Fibroblast of skin of right biceps (primary cell): Measurements from ENCODE around the gene GART.
"Not testable (repeated sequence)": the region's sequence is repeated elsewhere in the genome, so short reads cannot be mapped to it uniquely, and the experiment has no call there.

Experiments
- DNase-seq: peaks from one replicate; pipeline ENCODE4 v3.0.0-alpha.2; 2013

GART gene

GRCh38 chr21:33541756-33542639 is at the start of gene GART:
GART (minus strand) TSS chr21:33542117; CDS start chr21:33539315, 2,802 bp downstream.
- DNase-seq = peak; percentile 82

DNA sequence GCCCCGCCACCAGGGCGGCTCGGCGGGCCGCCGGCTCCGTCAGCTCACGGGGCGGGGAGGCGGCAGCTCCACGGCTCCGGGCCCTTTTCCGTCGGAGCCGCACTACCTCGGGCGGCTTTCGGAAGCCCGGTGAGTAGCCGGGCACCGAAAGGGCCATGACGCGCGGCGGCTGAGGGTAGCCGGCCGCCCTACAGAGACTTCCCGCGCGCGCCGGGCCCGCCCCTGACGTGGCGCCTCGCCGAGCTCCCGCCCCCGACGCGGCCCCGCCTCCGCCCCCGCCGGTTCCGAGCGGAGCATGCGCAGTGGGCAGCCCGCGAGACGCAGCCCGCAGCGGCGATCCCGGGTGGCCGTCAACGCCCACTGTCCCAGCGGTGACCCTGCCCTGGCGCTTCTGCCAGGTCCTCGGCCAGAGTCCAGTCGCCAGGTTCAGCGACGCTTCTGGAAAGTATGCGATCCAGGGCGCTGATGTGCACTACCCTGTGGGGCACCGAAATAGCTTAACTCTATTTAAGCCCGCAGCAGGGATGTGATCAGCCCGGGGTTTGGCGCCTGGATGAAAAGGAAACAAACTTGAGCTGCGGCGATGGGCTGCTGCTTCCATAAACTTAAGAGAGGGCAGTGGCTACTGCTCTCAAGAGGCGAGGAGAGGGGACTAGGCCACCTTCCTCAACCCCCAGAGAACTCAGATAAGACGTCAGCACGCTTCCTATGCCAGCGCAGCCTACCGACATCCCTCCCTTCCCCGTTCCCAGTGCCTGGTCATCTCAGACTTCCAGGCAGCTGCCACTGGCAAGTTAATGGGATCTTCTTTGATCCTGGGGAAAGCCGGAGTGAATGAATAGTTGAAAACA is 46.8 kb upstream of the GART start, which contains the start of gene DONSON:
Gene DONSON, minus strand, starts transcription at position 200 of the 851 bp plus-strand sequence. Its CDS starts 43 bp downstream, at position 157.
- DNase-seq = peak; percentile 83

DNA sequence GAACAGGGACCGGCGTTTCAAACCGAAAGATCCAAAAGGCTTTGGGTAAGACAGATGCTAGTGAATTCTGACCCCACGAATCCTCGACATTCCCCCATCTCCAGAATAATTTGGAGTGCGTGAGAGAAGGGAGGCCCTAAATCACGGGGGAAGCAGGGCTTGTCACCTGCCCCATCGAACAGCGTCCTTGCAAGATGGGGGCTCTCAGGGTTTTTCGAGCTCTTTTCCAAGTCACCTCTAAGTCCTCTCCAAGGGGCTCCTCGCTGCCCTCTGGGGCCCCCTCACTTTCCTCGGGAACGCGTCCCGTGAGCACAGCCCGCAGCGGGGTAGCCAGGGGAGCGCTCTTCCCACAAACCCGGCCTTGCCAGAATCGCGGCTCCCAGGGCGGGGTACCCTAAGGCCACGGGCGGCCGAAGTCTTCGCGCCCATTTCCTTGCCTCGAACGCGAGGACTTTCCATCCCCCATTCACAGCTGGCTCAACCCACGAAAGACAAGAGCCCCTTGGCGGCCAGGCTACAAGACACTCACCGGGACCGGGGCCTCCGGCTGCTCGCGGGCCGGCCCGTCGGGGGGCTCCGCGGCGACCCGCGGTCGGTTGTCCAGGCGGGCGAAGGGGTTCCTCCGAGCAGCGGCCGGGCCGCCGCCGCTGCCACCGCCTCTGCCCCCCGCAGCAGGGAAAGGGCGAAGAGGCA is 46.0 kb upstream of the GART start:
- DNase-seq = peak; percentile 38

DNA sequence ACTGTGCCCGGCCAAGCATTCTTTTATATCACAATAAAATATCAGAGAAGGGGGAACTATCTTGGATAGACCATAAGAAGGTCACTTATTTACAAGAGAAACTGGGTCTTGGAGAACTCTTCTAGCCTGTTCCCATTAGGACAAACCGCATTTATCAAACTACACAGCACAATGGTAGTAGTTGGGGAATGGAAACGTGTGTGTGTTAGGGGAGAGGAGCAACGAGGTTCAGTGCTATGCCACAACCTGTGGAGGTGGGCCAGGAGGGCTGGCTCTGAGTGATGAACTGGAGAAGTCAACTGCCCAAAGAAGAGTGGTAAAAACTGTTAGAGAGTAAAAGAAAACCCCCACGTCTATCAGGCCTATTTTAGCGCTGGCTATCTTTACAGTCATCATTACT is 45.0 kb upstream of the GART start:
- DNase-seq = no peak

DNA sequence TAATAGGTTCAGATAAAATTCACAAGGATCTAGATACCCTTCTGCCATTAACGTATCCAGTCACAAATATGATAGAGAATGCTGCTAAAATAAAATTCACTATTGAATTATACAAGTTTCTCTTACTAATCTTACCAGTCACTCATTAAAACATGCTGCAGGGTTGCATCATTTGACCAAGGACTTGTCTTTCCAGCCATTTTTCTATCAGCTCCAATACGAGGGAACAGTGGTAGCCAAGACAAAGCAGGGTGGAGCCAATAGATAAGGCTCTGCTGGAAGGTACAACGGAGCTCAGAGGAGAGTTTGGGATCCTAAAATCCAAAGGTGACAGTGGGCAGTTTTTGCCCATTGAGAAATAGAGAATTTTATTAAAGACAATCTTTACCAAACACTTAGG is 42.5 kb upstream of the GART start:
- DNase-seq = no peak

- peak; percentile 14 for DNase-seq
These were observed 37.1 kb upstream of the GART start for GRCh38 chr21:33578959-33579542.

DNA sequence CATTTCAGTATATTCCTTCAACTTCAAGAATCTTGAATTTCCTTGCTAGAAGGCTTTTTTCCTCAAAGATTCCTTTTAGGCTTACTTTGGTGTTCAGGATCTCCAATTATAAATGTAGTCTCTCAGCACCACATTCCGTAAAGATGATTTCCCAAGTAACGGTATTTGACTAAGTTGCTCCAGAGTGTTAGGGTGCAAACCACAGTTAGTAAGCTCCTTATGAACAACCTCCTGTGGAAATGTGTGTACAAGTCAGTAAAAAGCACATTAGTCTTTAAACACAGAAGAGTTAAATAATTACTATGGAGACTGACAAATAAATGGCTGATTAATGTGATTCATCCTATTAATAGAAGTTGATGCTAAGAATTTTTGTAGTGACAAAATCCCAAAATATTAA is 36.3 kb upstream of the GART start:
- peak; percentile 65 for DNase-seq

- not testable (repeated sequence) for DNase-seq
These were observed 34.8 kb upstream of the GART start for GRCh38 chr21:33576741-33577141.

DNA sequence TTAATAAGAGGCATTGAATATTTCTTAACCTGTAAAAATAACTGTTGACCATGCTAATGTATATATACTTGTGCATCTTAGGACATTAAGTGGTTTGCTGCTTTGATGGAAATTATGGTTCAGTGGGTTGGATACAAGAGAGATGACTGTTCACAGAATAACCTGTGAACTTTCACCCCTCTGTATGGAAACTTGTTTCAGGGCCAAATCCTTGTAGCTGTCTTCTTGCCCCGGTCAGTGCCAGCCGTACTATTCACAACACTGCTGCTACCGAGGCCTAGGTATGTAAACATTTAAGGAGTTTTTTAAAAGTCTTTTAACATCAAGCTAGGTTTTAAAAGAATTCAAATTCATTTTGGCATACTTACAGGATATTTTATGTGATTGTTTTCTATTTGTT is 30.4 kb upstream of the GART start:
- no peak for DNase-seq

DNA sequence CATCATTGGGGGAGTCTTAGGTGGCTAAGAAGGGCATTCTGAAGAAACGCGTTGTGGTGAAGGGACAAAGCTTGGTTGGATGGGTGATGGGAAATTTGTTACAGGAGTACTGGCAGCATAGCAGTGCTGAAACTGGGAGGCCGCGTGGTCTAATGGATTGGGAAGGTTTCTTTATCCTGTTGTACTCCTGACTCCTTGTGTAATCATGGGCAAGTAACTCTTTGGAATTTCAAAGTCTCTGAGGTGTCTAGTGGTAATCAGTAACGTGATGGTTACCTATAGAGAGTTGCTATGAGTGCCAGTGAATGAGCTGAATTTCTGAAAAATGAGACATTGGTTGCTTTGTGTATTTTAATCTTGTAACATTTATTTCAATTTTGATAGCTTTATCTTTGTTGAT is 28.1 kb upstream of the GART start:
- no peak for DNase-seq

- DNase-seq = no peak
These were observed 26.5 kb upstream of the GART start for GRCh38 chr21:33568448-33568847.

DNA sequence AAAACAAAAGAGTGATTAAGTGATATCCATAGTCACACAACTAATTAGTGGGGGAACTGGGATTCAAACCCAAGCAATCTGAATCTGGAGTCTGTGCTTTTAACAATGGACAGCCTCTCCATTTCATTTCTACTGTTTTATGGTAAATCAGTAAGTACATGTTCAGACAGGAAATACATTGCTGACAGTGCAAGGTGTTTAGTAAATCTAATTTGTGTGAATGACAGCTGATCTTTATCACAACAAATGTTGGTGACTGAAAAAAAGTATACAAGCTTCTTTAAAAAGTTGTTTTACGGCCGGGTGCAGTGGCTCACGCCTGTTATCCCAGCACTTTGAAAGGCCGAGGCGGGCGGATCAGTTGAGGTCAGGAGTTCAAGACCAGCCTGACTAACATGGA is 26.0 kb upstream of the GART start:
- no peak for DNase-seq

DNA sequence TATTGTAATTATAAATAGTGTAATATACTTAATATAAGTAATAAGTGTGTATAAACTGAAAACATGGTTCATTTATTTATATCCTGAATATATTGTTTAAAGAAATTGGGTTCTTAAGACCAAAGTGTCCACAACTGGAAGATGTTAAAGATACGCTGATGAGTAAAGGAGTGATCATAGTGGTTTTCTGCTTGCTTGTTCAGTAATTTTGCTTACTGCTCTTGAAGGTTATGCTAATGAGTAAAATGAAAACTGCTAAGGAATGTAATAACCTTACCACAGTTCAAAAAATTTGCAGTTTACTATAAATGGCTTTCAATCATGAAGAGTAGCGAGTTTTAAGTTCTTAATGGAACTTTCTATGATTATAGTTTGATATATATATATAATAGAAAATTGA is 24.6 kb upstream of the GART start:
- peak; percentile 9 for DNase-seq

GRCh38 chr21:33562389-33562788 is 20.5 kb upstream of the GART start:
- no peak for DNase-seq

- DNase-seq = no peak
These were observed 19.5 kb upstream of the GART start for GRCh38 chr21:33561373-33561772.

DNA sequence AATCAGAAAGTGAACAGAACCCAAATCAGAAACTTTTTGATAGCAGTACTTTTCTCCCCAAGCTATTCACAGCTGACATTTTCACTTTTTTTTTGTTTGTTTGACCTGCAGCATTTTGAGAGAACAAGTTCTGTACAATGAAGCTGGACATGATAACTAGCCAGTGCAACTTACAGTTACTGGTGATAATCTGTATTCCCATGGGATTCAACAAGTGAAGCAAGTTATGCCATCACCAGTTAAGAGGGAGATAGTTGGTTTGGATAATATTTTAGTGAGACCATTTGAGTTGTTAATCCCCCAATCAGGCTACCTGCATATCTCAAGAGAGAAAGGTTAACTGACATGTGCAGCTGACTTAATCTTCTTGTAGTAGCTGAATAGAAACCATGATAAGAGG is 19.0 kb upstream of the GART start:
- no peak for DNase-seq

DNA sequence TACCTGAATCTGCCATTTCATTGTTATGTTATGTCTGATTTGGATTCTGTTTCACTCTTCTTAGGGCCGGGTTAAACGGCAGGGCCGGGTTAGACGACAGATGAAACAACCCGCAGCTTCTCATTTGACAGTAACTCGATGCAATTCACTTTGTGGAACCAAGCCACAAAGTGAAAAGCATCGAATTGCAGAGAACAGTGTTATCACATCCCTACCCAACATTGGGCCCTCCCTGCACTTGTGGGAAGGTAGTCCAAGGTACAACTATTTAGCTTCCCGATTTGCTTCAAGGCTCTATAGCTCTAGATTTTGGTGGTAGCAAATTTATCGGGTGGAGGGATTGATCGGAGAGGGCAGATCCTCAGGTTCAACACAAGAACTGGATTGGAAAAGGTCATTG is 17.9 kb upstream of the GART start:
- DNase-seq = no peak

DNA sequence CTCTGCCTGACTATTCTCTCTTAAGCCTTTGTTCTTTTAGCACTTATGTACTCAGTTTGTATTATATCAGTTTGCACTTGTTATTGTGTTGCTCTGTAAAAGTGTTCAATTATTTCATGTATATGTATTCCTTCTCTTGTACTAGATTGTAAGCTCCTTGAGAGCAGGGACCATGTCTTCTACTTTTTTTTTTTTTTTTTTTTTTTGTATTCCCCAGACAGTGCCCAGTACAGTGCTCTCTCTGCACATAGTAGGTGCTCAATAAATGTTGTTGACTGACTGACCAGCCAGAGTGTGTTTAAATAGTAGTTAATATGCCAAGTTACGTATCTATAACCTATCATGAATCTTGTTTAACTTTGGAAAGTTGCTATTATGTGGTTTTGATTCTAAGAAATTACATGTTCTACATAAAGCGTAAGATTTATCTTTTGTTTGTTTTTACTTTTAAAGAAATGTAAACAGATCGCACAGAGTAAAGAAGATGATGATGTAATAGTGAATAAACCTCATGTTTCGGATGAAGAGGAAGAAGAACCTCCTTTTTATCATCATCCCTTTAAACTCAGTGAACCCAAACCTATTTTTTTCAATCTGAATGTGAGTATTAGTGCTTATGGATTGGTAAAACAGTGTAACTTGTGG is 17.0 kb upstream of the GART start:
- DNase-seq = no peak

DNA sequence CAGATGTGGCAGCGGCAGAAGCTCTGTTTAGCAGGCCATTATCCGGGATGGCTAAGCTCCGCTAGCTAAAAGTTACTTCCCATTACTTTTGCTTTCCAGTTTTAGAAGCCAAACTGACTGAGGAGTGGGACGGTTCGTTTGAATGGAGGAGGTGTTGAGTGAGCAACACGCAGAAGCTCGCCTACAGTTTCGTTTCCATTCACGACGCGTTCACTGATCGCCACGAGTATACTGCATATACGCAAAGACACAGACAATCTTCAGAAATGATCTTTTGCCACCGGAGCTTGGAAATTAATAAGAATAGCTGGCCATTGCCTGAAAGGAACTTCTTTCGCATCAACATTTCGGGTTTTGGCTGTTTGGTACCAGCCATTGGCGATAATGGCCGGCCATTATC is 15.5 kb upstream of the GART start:
- no peak for DNase-seq

- DNase-seq = no peak
These were observed 13.0 kb upstream of the GART start for GRCh38 chr21:33554982-33555344.

GRCh38 chr21:33554236-33554981 is 12.5 kb upstream of the GART start:
- no peak for DNase-seq
